Ovary (tissue), 3 donors: ENCODE results near the gene PTPN13.

Experiments
- EP300 ChIP-seq: sonication (generic); formaldehyde crosslinking; IDR thresholded peaks from one replicate; pipeline ENCODE4 v1.6.1; 2017; ENCODE audit warnings: antibody characterized with exemption
- POLR2A ChIP-seq: fragments of 450-650 bp; IDR thresholded peaks from one replicate; pipeline ENCODE4 v1.6.1; 2017; ENCODE audit warnings: antibody characterized with exemption, mild to moderate bottlenecking, moderate library complexity
- TF ChIP-seq, protein P1 (sequence below), 3 donors: fragments of 450-650 bp in 2 of 3; fragments of 200-600 bp in 1 of 3; IDR thresholded peaks; one replicate each; pipeline versions ENCODE4 v1.5.1 to v1.8.0; 2016 to 2022; ENCODE audit warnings: antibody characterized with exemption in 3 of 3, mild to moderate bottlenecking in 1 of 3
- donor health status: DM: no; HTN: no; CAD: no.

DNA sequence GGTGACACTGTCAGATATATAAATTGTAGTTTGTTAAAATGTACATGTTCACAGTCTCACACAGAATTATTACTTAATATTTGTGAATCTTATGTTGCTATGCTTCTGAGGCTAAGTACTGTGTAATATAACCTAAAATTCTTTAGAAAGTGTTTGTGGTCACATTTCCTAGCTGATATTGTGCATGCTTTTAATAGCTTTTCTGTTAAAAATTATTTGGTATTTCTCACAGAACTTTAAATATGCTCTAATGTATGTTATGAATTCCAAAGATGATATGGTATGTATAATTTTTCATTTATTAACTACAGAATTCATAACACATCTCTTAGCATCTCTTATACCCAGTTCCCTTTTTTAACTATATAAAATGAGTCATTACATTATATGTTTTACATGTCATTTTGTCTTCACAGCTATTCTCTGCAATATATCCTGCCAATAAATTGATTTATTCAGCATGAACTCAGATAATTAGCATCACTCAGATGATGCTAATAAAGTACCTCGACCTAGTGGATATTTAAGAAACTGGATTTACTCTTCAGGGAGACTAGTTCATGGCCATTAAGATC is 9.3 kb downstream of the PTPN13 start:
- TF ChIP-seq, protein P1, sequence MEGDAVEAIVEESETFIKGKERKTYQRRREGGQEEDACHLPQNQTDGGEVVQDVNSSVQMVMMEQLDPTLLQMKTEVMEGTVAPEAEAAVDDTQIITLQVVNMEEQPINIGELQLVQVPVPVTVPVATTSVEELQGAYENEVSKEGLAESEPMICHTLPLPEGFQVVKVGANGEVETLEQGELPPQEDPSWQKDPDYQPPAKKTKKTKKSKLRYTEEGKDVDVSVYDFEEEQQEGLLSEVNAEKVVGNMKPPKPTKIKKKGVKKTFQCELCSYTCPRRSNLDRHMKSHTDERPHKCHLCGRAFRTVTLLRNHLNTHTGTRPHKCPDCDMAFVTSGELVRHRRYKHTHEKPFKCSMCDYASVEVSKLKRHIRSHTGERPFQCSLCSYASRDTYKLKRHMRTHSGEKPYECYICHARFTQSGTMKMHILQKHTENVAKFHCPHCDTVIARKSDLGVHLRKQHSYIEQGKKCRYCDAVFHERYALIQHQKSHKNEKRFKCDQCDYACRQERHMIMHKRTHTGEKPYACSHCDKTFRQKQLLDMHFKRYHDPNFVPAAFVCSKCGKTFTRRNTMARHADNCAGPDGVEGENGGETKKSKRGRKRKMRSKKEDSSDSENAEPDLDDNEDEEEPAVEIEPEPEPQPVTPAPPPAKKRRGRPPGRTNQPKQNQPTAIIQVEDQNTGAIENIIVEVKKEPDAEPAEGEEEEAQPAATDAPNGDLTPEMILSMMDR (IDR thresholded peaks at IDR 0.05) = no peak
- TF ChIP-seq POLR2A = no peak
- no peak for TF ChIP-seq EP300
